AG10803 (cell line): ENCODE measurements around the gene MRGPRF.
A peak's percentile ranks its signal among the peaks of the same experiment; 100 is the strongest.
"Not testable (repeated sequence)": the region's sequence is repeated elsewhere in the genome, so short reads cannot be mapped to it uniquely, and the experiment has no call there.

ENCODE experiments used
- DNase-seq: peaks from one replicate; pipeline ENCODE4 v3.0.0; 2010; ENCODE audit warnings: low read depth
- H3K4me3 ChIP-seq: 2 replicates; pipeline ENCODE4 v1.5.1; 2011; ENCODE audit warnings: mild to moderate bottlenecking, low read length, control low read depth
- TF ChIP-seq, protein P1 (sequence below): conservative IDR thresholded peaks from 2 replicates; pipeline ENCODE4 v1.5.1; 2011; ENCODE audit warnings: mild to moderate bottlenecking, low read length, control low read depth, inconsistent platforms

MRGPRF gene

DNA sequence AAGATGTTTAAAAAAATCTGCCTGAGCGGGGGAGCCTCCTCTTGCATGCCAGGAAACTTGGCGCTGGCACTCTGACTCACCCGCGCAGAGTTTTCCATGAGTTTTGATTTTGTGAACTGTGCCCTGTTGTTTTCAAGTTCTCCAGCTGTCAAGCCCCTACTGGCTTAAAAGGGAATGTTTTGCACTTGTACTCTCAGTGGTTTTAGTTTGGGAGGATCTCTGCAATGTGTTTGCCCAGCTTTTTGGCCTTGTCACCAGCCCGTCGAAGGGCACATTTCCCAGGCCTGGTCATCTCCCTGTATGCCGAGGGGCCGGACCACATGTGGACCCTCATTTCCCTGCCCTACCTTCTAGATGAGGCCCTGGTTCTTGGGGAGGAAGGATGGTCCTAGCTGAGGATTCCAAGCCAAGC is 12.2 kb downstream of the MRGPRF start:
- peak; percentile 88 for DNase-seq
- TF ChIP-seq, protein P1, sequence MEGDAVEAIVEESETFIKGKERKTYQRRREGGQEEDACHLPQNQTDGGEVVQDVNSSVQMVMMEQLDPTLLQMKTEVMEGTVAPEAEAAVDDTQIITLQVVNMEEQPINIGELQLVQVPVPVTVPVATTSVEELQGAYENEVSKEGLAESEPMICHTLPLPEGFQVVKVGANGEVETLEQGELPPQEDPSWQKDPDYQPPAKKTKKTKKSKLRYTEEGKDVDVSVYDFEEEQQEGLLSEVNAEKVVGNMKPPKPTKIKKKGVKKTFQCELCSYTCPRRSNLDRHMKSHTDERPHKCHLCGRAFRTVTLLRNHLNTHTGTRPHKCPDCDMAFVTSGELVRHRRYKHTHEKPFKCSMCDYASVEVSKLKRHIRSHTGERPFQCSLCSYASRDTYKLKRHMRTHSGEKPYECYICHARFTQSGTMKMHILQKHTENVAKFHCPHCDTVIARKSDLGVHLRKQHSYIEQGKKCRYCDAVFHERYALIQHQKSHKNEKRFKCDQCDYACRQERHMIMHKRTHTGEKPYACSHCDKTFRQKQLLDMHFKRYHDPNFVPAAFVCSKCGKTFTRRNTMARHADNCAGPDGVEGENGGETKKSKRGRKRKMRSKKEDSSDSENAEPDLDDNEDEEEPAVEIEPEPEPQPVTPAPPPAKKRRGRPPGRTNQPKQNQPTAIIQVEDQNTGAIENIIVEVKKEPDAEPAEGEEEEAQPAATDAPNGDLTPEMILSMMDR: peak; percentile 82
- no peak overlapping the region for H3K4me3 ChIP-seq

DNA sequence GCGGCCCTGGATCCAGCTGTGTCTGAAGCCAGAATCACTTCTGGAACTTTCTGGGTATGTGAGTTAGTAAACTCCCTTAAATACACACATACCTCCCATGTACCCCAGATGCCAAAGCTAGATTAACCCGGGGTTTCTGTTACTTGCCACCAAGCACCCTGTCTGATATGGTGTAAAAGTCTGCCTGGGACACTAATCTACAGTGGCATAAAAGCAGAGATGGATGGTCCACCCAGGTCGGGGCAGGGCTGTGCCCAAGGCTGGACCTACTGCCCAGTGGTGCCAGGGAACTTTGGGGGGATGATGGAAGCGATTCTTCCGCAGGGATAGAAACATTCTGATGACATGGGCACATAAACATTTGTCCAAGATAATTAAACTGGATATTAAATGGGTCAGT is 12.7 kb downstream of the MRGPRF start:
- DNase-seq: no peak
- H3K4me3 ChIP-seq: no peak overlapping the region
- TF ChIP-seq, protein P1: no peak

DNA sequence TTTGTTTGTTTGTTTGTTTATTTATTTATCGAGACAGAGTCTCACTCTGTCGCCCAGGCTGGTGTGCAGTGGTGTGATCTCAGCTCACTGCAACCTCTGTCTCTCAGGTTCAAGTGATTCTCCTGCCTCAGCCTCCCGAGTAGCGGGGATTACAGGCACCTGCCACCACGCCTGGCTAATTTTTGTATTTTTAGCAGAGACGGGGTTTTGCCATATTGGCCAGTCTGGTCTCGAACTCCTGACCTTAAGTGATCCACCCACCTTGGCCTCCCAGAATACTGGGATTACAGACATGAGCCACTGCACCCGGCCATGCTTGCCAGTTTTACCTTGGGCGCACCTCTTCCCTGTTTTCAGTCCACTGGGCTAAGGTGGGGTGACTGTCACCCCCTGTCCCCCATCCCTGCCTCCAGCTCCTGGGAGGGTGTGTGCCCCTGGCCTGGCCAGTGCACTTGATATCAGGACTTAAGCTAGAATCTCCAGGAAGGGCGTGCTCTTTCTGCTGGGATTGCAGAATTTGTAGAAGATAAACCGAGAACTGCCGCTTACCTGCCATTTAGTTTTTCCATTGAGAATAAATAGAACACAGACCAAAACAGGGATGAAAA is 13.2 kb downstream of the MRGPRF start:
- not testable (repeated sequence) for DNase-seq

DNA sequence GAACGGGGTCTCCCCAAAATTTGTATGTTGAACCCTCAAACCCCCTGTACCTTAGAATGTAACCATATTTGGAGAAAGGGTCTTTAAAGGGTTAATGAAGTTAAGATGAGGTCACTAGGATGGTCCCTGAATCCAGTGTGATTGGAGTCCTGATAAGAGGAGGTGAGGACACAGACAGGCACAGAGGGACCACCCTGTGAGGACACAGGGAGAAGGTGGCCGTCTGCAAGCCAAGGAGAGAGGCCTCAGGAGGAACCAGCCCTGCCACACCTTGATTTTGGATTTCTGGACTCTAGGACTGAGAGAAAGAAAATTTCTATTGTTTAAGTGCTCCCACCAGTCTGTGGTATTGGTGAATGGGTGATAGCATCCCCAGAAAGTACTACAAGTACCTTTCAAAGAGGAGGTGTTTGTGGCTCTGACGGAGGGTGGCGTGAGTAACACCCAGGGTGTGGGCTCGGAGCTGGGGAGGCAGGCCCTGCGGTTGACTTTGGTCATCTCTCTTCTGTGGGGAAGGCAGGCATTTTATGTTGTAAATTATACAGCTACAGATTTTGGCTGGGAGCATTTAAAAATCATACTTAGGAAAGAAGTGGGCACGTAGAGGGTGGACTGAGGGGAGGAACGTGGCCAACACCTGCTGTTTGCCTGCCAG is 13.8 kb downstream of the MRGPRF start:
- no peak overlapping the region for H3K4me3 ChIP-seq

More for the DNA sequence above, 13.2 kb downstream of the MRGPRF start:
- H3K4me3 ChIP-seq: not testable (repeated sequence)

DNA sequence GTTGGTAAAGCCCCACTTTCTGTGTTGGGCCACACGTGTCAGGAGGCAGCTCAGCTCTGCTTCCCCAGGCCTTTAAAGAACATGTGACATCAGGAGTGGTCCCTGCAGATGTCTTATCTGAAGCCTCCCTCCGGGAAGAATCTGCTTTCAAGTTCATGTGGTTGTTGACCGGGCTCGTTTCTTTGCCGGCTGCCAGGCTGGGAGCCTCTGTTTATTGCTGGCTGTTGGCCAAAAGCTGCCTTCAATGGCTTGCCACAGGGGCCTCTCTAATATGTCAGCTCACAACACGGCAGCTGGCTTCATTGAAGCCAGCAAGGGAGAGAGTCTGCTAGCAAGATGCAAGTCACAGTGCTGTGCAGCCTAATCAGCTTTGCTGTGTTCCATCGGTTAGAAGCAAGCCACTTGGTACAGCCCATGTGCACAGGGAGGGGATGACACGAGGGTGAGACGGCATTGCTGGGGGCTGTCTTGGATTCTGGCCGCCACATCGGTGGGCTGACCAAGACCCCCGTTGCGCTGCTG is 14.6 kb downstream of the MRGPRF start:
- peak; percentile 51 for DNase-seq
- H3K4me3 ChIP-seq: no peak overlapping the region
- TF ChIP-seq, protein P1: no peak

More for the DNA sequence above, 13.8 kb downstream of the MRGPRF start:
- DNase-seq: no peak
- TF ChIP-seq, protein P1: no peak

DNA sequence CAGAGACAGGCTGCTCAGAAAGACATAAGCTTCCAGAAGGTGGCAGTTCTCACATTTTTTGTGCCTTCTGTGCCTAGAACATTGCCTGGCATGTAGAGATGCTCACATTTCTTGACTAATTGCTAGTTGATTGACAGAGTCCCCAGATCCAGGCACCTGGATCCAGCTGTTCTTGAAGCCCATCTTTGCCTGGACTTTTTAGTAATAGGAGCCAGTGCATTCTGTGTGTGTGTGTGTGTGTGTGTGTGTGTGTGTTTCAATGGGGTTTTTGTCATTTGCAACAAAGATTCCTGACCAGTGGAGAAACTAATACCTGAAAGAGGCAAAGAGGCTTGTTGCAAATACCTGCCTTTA is 15.1 kb downstream of the MRGPRF start:
- no peak for DNase-seq
- TF ChIP-seq, protein P1: no peak
- H3K4me3 ChIP-seq: no peak overlapping the region

DNA sequence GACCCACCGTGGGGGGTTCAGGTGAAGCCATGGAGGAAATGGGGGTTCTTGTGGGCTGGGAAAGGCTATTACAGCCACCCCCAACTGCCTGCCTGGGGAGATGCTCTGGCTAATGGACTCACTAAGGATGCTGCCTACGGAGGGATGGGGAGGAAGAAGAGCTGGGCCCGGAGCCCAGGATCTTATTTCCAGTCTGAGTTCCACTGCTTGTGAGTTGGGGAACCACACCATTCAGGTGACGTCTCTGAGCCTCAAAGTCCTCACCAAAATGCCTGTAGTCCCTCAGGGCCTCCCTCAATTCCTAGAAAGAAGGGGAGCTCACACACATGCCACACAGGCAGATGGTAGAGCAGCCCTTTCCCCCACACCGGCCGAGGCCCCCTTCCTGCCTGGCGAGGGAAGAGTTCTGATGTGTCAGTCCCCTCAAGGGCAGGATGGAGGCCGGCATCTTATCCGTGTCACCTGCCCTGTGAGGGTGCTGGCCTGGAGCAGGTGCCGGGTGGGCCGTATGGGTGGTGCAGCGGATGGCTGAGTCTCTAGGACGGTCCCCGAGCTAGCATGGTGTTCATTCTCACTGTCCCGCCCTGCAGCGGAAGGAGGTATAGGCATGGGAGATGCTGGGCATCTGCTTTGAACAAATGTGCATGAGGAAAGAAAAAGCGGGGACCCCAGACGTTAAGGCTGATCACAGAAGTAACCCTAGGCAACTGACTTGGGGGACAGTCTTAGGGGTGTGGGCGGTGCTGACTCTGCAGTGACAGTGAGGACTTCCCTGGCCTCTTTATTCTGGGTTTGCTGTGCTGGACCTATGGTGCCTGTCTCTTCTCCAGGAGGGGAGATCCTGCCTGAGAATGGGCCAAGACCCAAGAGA is 15.7 kb downstream of the MRGPRF start:
- TF ChIP-seq, protein P1: no peak
- DNase-seq: no peak
- no peak overlapping the region for H3K4me3 ChIP-seq
